K562 (cell line): Measurements from ENCODE around the gene ERG28. TPM values are rescaled to one million over a fixed set of nuclear protein-coding genes. Genes with fewer than 3 reads are reported as not detected.

Experiments used
- polyA plus RNA-seq, 8 experiments: library from polyadenylated mRNA; depleted of rRNA in 4 of 8; stranded (reverse) in 5 of 8; unstranded in 3 of 8; fragments of >200 nt; fragmentation: Nextera tagmentation in 2 of 8; fragmentation: Illumina TruSeq in 1 of 8; extraction: Ambion mirVana in 2 of 8; extraction: Trizol in 1 of 8; gene quantifications; 2 replicates each; pipeline versions ENCODE4 v1.2.1 to v1.2.3, GENCODE V29; 2011 to 2014; ENCODE audit warnings: inconsistent platforms in 1 of 8, missing spikeins in 1 of 8
- small RNA-seq: library from RNA; depleted of rRNA; stranded (forward); fragments of <200 nt; gene quantifications from one replicate; pipeline ENCODE3, GENCODE V24; 2014
- total RNA-seq, 7 experiments: library from RNA; depleted of rRNA in 6 of 7; stranded (reverse); fragments of >200 nt in 6 of 7; fragmentation: Illumina TruSeq in 2 of 7; extraction: Trizol in 2 of 7; gene quantifications; 2 replicates each; pipeline versions ENCODE4 v1.2.1 to v1.2.3, GENCODE V29; 2011 to 2021; ENCODE audit warnings: low replicate concordance in 1 of 7

The ERG28 gene
- total and polyA plus RNA-seq, 9 of the 15 experiments (the other 6 are each of a cell fraction or from before 2014, with no cell fraction given) = 3.1 to 34.2 (median 14.2) TPM

Small RNA genes lying within 50 kb of the gene (small RNA-seq; reads per million reads assigned to genes)
- 1.5 reads per million, percentile 73 among the genes with 10 or more reads in this experiment for gene RNA5SP387

Other genes starting within 250 kb of the ERG28 start
- gene JDP2, start 232.9 kb downstream of the ERG28 start, total RNA-seq (2014; rRNA removed) = 13.8 and 16.7 TPM in 2 replicates
- 2.5 and 3.1 TPM in 2 replicates for gene JDP2, start 232.9 kb downstream of the ERG28 start, total RNA-seq (2014; rRNA removed; fragmentation: Illumina TruSeq; extraction: Trizol)
- 1.7 and 2.4 TPM in 2 replicates for gene JDP2, start 232.9 kb downstream of the ERG28 start, total RNA-seq (2015; rRNA removed; fragmentation: Illumina TruSeq; extraction: Trizol)
- 8.9 and 9.6 TPM in 2 replicates for gene JDP2, start 232.9 kb downstream of the ERG28 start, total RNA-seq (2021)
- 0.78 and 4.6 TPM in 2 replicates for gene JDP2, start 232.9 kb downstream of the ERG28 start, polyA plus RNA-seq (2011; rRNA removed)
- gene JDP2, start 232.9 kb downstream of the ERG28 start, polyA plus RNA-seq (2014; fragmentation: Illumina TruSeq; extraction: Trizol) = 4.6 and 5.4 TPM in 2 replicates
- gene JDP2, start 232.9 kb downstream of the ERG28 start, polyA plus RNA-seq (2014; fragmentation: Nextera tagmentation; extraction: Ambion mirVana) = under 1 TPM; 0.27 to 0.34 TPM
- gene JDP2, start 232.9 kb downstream of the ERG28 start, polyA plus RNA-seq (2014; rRNA removed) = 8.5 and 16.5 TPM in 2 replicates
- 1.0 and 3.4 TPM in 2 replicates for gene BATF, start 138.4 kb downstream of the ERG28 start, total RNA-seq (2014; rRNA removed)
- 0.26 TPM in 1 of 2 replicates, not detected in the other for gene BATF, start 138.4 kb downstream of the ERG28 start, total RNA-seq (2014; rRNA removed; fragmentation: Illumina TruSeq; extraction: Trizol)
- gene BATF, start 138.4 kb downstream of the ERG28 start, total RNA-seq (2015; rRNA removed; fragmentation: Illumina TruSeq; extraction: Trizol) = 2.1 and 2.9 TPM in 2 replicates
- gene BATF, start 138.4 kb downstream of the ERG28 start, total RNA-seq (2021) = 0.31 and 0.49 TPM in 2 replicates
- gene BATF, start 138.4 kb downstream of the ERG28 start, polyA plus RNA-seq (2011; rRNA removed) = 0.32 TPM in 1 of 2 replicates, not detected in the other
- 0.55 and 1.1 TPM in 2 replicates for gene BATF, start 138.4 kb downstream of the ERG28 start, polyA plus RNA-seq (2014; fragmentation: Illumina TruSeq; extraction: Trizol)
- gene BATF, start 138.4 kb downstream of the ERG28 start, polyA plus RNA-seq (2014; fragmentation: Nextera tagmentation; extraction: Ambion mirVana) = under 1 TPM; 0.13 to 0.28 TPM
- gene BATF, start 138.4 kb downstream of the ERG28 start, polyA plus RNA-seq (2014; rRNA removed) = 1.0 and 1.3 TPM in 2 replicates
- gene FLVCR2, start 82.3 kb downstream of the ERG28 start, total RNA-seq (2014; rRNA removed) = not detected in 2 replicates
- gene FLVCR2, start 82.3 kb downstream of the ERG28 start, total RNA-seq (2014; rRNA removed; fragmentation: Illumina TruSeq; extraction: Trizol) = not detected in 2 replicates
- gene FLVCR2, start 82.3 kb downstream of the ERG28 start, total RNA-seq (2015; rRNA removed; fragmentation: Illumina TruSeq; extraction: Trizol) = 0.11 TPM in 1 of 2 replicates, not detected in the other
- gene FLVCR2, start 82.3 kb downstream of the ERG28 start, total RNA-seq (2021) = 1.5 and 3.2 TPM in 2 replicates
- 0.08 TPM in 1 of 2 replicates, not detected in the other for gene FLVCR2, start 82.3 kb downstream of the ERG28 start, polyA plus RNA-seq (2011; rRNA removed)
- gene FLVCR2, start 82.3 kb downstream of the ERG28 start, polyA plus RNA-seq (2014; fragmentation: Illumina TruSeq; extraction: Trizol) = not detected in 2 replicates
- gene FLVCR2, start 82.3 kb downstream of the ERG28 start, polyA plus RNA-seq (2014; fragmentation: Nextera tagmentation; extraction: Ambion mirVana) = not detected
- not detected in 2 replicates for gene FLVCR2, start 82.3 kb downstream of the ERG28 start, polyA plus RNA-seq (2014; rRNA removed)
- 9.0 and 10.8 TPM in 2 replicates for gene TTLL5, start 370 bp upstream of the ERG28 start, total RNA-seq (2014; rRNA removed)
- 12.6 and 16.7 TPM in 2 replicates for gene TTLL5, start 370 bp upstream of the ERG28 start, total RNA-seq (2014; rRNA removed; fragmentation: Illumina TruSeq; extraction: Trizol)
- 16.9 and 17.0 TPM in 2 replicates for gene TTLL5, start 370 bp upstream of the ERG28 start, total RNA-seq (2015; rRNA removed; fragmentation: Illumina TruSeq; extraction: Trizol)
- 17.3 and 17.7 TPM in 2 replicates for gene TTLL5, start 370 bp upstream of the ERG28 start, total RNA-seq (2021)
- 17.9 and 18.9 TPM in 2 replicates for gene TTLL5, start 370 bp upstream of the ERG28 start, polyA plus RNA-seq (2011; rRNA removed)
- 13.4 and 15.8 TPM in 2 replicates for gene TTLL5, start 370 bp upstream of the ERG28 start, polyA plus RNA-seq (2014; fragmentation: Illumina TruSeq; extraction: Trizol)
- gene TTLL5, start 370 bp upstream of the ERG28 start, polyA plus RNA-seq (2014; fragmentation: Nextera tagmentation; extraction: Ambion mirVana) = 1 to 10 TPM; 4.1 to 5.4 TPM
- 12.1 and 12.3 TPM in 2 replicates for gene TTLL5, start 370 bp upstream of the ERG28 start, polyA plus RNA-seq (2014; rRNA removed)